ENCODE measurements around the gene CCDC91. TPM values are rescaled to one million over a fixed set of nuclear protein-coding genes. Genes with fewer than 3 reads are reported as not detected.

The CCDC91 gene
- total and polyA plus RNA-seq, 9 of the 15 experiments (the other 6 are each of a cell fraction or from before 2014, with no cell fraction given), result 10.1 to 31.1 (median 26.3) TPM

- no peak for TF ChIP-seq AFF4 (CRISPR knock-in tag; IDR thresholded peaks at IDR 0.05)
- no peak for TF ChIP-seq CREB3 (tag; conservative IDR thresholded peaks at IDR 0.05; ENCODE audit: low read depth)
- no peak for TF ChIP-seq DLX4 (CRISPR knock-in tag; IDR thresholded peaks at IDR 0.05)
- TF ChIP-seq HMG20A (CRISPR knock-in tag; conservative IDR thresholded peaks at IDR 0.05), result no peak
- TF ChIP-seq ZBTB5 (IDR thresholded peaks at IDR 0.05), result no peak
- TF ChIP-seq USF2 (CRISPR knock-in tag; IDR thresholded peaks at IDR 0.05), result no peak
- TF ChIP-seq CEBPG (CRISPR knock-in tag; IDR thresholded peaks at IDR 0.05), result no peak
- TF ChIP-seq CEBPG (tag; conservative IDR thresholded peaks at IDR 0.05 in 1 of 2, IDR thresholded peaks at IDR 0.05 in 1 of 2), result peak; percentile 60 to 64
- TF ChIP-seq ZNF316 (IDR thresholded peaks at IDR 0.05), result no peak
- TF ChIP-seq ILK (tag; IDR thresholded peaks at IDR 0.05; ENCODE audit: borderline replicate concordance, low read depth), result no peak
- no peak for TF ChIP-seq ZBTB12 (CRISPR knock-in tag; IDR thresholded peaks at IDR 0.05)
- no peak for TF ChIP-seq SNIP1 (IDR thresholded peaks at IDR 0.05; ENCODE audit: low read depth)
Observed at GRCh38 chr12:28340261-28341045, 150.2 kb downstream of the CCDC91 start (continued).
